H9 (cell line): ENCODE data around the gene DND1. TPM values are rescaled to one million over a fixed set of nuclear protein-coding genes. Genes with fewer than 3 reads are reported as not detected.
"Not testable (repeated sequence)": the region's sequence is repeated elsewhere in the genome, so short reads cannot be mapped to it uniquely, and the experiment has no call there.

Experiments
- DNase-seq: peaks from one replicate; pipeline ENCODE4 v3.0.0-alpha.2; 2017
- H2AFZ ChIP-seq: one replicate; pipeline ENCODE4 v1.6.1; 2013; ENCODE audit warnings: mild to moderate bottlenecking, low read length, control low read depth, moderate library complexity
- H2AK5ac ChIP-seq: 2 replicates; pipeline ENCODE4 v1.6.1; 2013; ENCODE audit warnings: low read length, control low read depth, mixed read lengths; ENCODE audit not compliant: insufficient read length
- H2BK120ac ChIP-seq: one replicate; pipeline ENCODE4 v1.6.1; 2013; ENCODE audit warnings: low read depth, mild to moderate bottlenecking, low read length, control low read depth, inconsistent platforms; ENCODE audit not compliant: poor library complexity, severe bottlenecking
- H2BK12ac ChIP-seq: 2 replicates; pipeline ENCODE4 v1.6.1; 2013; ENCODE audit warnings: low read length, control low read depth, mixed read lengths, low read depth; ENCODE audit not compliant: insufficient read length
- H2BK15ac ChIP-seq: 2 replicates; pipeline ENCODE4 v1.6.1; 2013; ENCODE audit warnings: low read depth, low read length, control low read depth
- H2BK20ac ChIP-seq: one replicate; pipeline ENCODE4 v1.6.1; 2013; ENCODE audit warnings: low read depth, mild to moderate bottlenecking, low read length, control low read depth, inconsistent platforms; ENCODE audit not compliant: poor library complexity, severe bottlenecking
- H2BK5ac ChIP-seq: 2 replicates; pipeline ENCODE4 v1.6.1; 2013; ENCODE audit warnings: low read length, control low read depth, mixed read lengths; ENCODE audit not compliant: insufficient read length
- H3K14ac ChIP-seq: 2 replicates; pipeline ENCODE4 v1.6.1; 2013; ENCODE audit warnings: low read length, control low read depth; ENCODE audit not compliant: insufficient read depth
- H3K18ac ChIP-seq: 2 replicates; pipeline ENCODE4 v1.6.1; 2013; ENCODE audit warnings: low read depth, mild to moderate bottlenecking, mixed read lengths, low read length, control low read depth; ENCODE audit not compliant: insufficient read length
- H3K23ac ChIP-seq: 2 replicates; pipeline ENCODE4 v1.6.1; 2013; ENCODE audit warnings: low read length, control low read depth, mixed read lengths, low read depth; ENCODE audit not compliant: insufficient read length
- H3K23me2 ChIP-seq: 2 replicates; pipeline ENCODE4 v1.6.1; 2013; ENCODE audit warnings: low read depth, mild to moderate bottlenecking, mixed read lengths, low read length, control low read depth; ENCODE audit not compliant: insufficient read length, poor library complexity, severe bottlenecking
- H3K27ac ChIP-seq: 2 replicates; pipeline ENCODE4 v1.5.1; 2013; ENCODE audit warnings: low read length, control low read depth, mixed read lengths, low read depth; ENCODE audit not compliant: insufficient read length
- H3K27me3 ChIP-seq: 2 replicates; pipeline ENCODE4 v1.6.1; 2013; ENCODE audit warnings: low read length, control low read depth, inconsistent platforms; ENCODE audit not compliant: insufficient read depth
- H3K4ac ChIP-seq: 2 replicates; pipeline ENCODE4 v1.6.1; 2013; ENCODE audit warnings: low read depth, mild to moderate bottlenecking, control low read depth, inconsistent platforms, low read length, moderate library complexity
- H3K4me1 ChIP-seq: 2 replicates; pipeline ENCODE4 v1.6.1; 2013; ENCODE audit warnings: low read length, control low read depth, inconsistent platforms; ENCODE audit not compliant: insufficient read depth
- H3K4me2 ChIP-seq: 2 replicates; pipeline ENCODE4 v1.6.1; 2013; ENCODE audit warnings: low read length, control low read depth, mixed read lengths; ENCODE audit not compliant: insufficient read length, insufficient read depth
- H3K56ac ChIP-seq: 2 replicates; pipeline ENCODE4 v1.6.1; 2013; ENCODE audit warnings: low read depth, mild to moderate bottlenecking, mixed read lengths, low read length, control low read depth; ENCODE audit not compliant: insufficient read length
- H3K79me1 ChIP-seq: 2 replicates; pipeline ENCODE4 v1.6.1; 2013; ENCODE audit warnings: low read depth, mild to moderate bottlenecking, moderate library complexity, low read length, control low read depth, inconsistent platforms; ENCODE audit not compliant: insufficient read depth, poor library complexity, severe bottlenecking
- H3K79me2 ChIP-seq: 2 replicates; pipeline ENCODE4 v1.6.1; 2013; ENCODE audit warnings: low read length, control low read depth, inconsistent platforms; ENCODE audit not compliant: insufficient read depth
- H3K9ac ChIP-seq: 2 replicates; pipeline ENCODE4 v1.6.1; 2013; ENCODE audit warnings: low read length, control low read depth, mixed read lengths; ENCODE audit not compliant: insufficient read length; ENCODE audit errors: extremely low read depth
- H3K9me3 ChIP-seq: one replicate; pipeline ENCODE4 v1.6.1; 2013; ENCODE audit warnings: low read depth, low read length, inconsistent platforms; ENCODE audit not compliant: control insufficient read depth
- H3T11ph ChIP-seq: one replicate; pipeline ENCODE4 v1.6.1; 2013; ENCODE audit warnings: mild to moderate bottlenecking, low read length, control low read depth, inconsistent platforms
- H4K20me1 ChIP-seq: one replicate; pipeline ENCODE4 v1.6.1; 2013; ENCODE audit not compliant: control insufficient read depth, insufficient read length, insufficient read depth
- H4K5ac ChIP-seq: 2 replicates; pipeline ENCODE4 v1.6.1; 2013; ENCODE audit warnings: low read depth, mild to moderate bottlenecking, mixed read lengths, low read length, control low read depth; ENCODE audit not compliant: insufficient read length
- H4K8ac ChIP-seq: replicated peaks from 2 replicates; pipeline ENCODE4 v1.6.1; 2013; ENCODE audit warnings: low read length, control low read depth, mixed read lengths, low read depth; ENCODE audit not compliant: insufficient read length
- H4K91ac ChIP-seq: 2 replicates; pipeline ENCODE4 v1.6.1; 2013; ENCODE audit warnings: low read depth, mild to moderate bottlenecking, moderate library complexity, mixed read lengths, low read length, control low read depth; ENCODE audit not compliant: insufficient read length
- H3K27ac Mint-ChIP-seq, 3 experiments: 2 replicates in 2 of 3; 3 replicates in 1 of 3; pipeline ENCODE4 v1.8.0; 2020 to 2021; ENCODE audit warnings: mixed read lengths in 3 of 3, mild to moderate bottlenecking in 1 of 3, moderate library complexity in 1 of 3
- H3K27me3 Mint-ChIP-seq: 2 replicates; pipeline ENCODE4 v1.8.0; 2021; ENCODE audit warnings: low read depth, mild to moderate bottlenecking, moderate library complexity, mixed read lengths
- H3K36me3 Mint-ChIP-seq, 3 experiments: 2 replicates in 2 of 3; 3 replicates in 1 of 3; pipeline ENCODE4 v1.8.0; 2020 to 2021; ENCODE audit warnings: low read depth in 3 of 3, mixed read lengths in 3 of 3; ENCODE audit not compliant: insufficient read depth in 1 of 3
- H3K4me1 Mint-ChIP-seq, 2 experiments: 2 replicates each; pipeline ENCODE4 v1.8.0; 2020; ENCODE audit warnings: mixed read lengths in 2 of 2
- H3K4me3 Mint-ChIP-seq, 2 experiments: 2 replicates in 1 of 2; 3 replicates in 1 of 2; pipeline ENCODE4 v1.8.0; 2020 to 2021; ENCODE audit warnings: mild to moderate bottlenecking in 2 of 2, mixed read lengths in 2 of 2, moderate library complexity in 1 of 2
- H3K9me3 Mint-ChIP-seq, 2 experiments: 2 replicates in 1 of 2; 3 replicates in 1 of 2; pipeline ENCODE4 v1.8.0; 2020; ENCODE audit warnings: mild to moderate bottlenecking in 2 of 2, mixed read lengths in 2 of 2, moderate library complexity in 1 of 2
- CTCF ChIP-seq: fragments of 200-600 bp; sonication (generic); conservative IDR thresholded peaks from 3 replicates; pipeline ENCODE4 v1.8.0; 2021; ENCODE audit warnings: antibody characterized with exemption, mild to moderate bottlenecking
- WGBS: extraction: QIAGEN DNeasy Blood & Tissue Kit; methylation state at CpG from one replicate; pipeline ENCODE4 v1.1.7; 2013; ENCODE audit warnings: missing lambda C conversion rate, low lambda C conversion rate, mixed read lengths; ENCODE audit not compliant: insufficient read length; ENCODE audit errors: extremely low coverage; 5-methylcytosine and 5-hydroxymethylcytosine counted together
- total RNA-seq: library from RNA; stranded (reverse); gene quantifications from 2 replicates; pipeline ENCODE4 v1.2.1, GENCODE V29; 2021

Gene DND1
- total RNA-seq, 1 experiment from 2014 or later, result 2.4 TPM

- H3K4me3 Mint-ChIP-seq, result peak overlapping the region; percentile 79 to 87
- no peak overlapping the region for H4K8ac ChIP-seq
- H4K5ac ChIP-seq, result no peak overlapping the region
- H3K18ac ChIP-seq, result no peak overlapping the region
- peak overlapping the region; percentile 32 to 70 (median 67); a peak in 5 of 7 replicates for H3K27ac Mint-ChIP-seq
- H4K91ac ChIP-seq, result no peak overlapping the region
- H3K9me3 ChIP-seq, result no peaks in the 10 kb centered on the region
- no peak overlapping the region for H2BK12ac ChIP-seq
- no peak overlapping the region for H3K14ac ChIP-seq
- DNase-seq, result peak; percentile 87
- H2BK15ac ChIP-seq, result no peak overlapping the region
- no peaks in the 10 kb centered on the region for H3K79me2 ChIP-seq
- H3K4me1 ChIP-seq, result no peaks in the 10 kb centered on the region
- no peak overlapping the region for H3K23ac ChIP-seq
- H3K9me3 Mint-ChIP-seq, result no peaks in the 10 kb centered on the region; a peak in 1 of 5 replicates
- H3K27me3 Mint-ChIP-seq, result peaks cover 6% of the 10 kb centered on the region
- H3K56ac ChIP-seq, result no peak overlapping the region
- H3K79me1 ChIP-seq, result no peaks in the 10 kb centered on the region
- no peak overlapping the region for H2BK20ac ChIP-seq
- no peak overlapping the region for H3K27ac ChIP-seq
- no peak overlapping the region for H2BK120ac ChIP-seq
- no peak overlapping the region for H2BK5ac ChIP-seq
- no CpG with 5 or more reads among the region's 27 CpGs for WGBS
- peaks cover 6 to 12% of the 10 kb centered on the region in 2 experiments for H3K4me1 Mint-ChIP-seq
- peak overlapping the region; percentile 46 for H3K4me2 ChIP-seq
- H3K4ac ChIP-seq, result no peak overlapping the region
- peak overlapping the region; percentile 21 for H3K9ac ChIP-seq
- no peak overlapping the region for H2AK5ac ChIP-seq
- TF ChIP-seq CTCF, result no peak
- no peaks in the 10 kb centered on the region for H3K27me3 ChIP-seq
- no peak overlapping the region for H2AFZ ChIP-seq
- H3K36me3 Mint-ChIP-seq, result peaks cover 7 to 11% (median 7%) of the 10 kb centered on the region in 3 experiments; a peak in 6 of 7 replicates
- no peak overlapping the region for H3T11ph ChIP-seq
- peaks cover 2% of the 10 kb centered on the region for H3K23me2 ChIP-seq
- no peaks in the 10 kb centered on the region for H4K20me1 ChIP-seq
These were observed 37.6 kb upstream of the DND1 start for GRCh38 chr5:140710899-140711552.

GRCh38 chr5:140708787-140709186 is 35.4 kb upstream of the DND1 start:
- H3K4ac ChIP-seq, H3K56ac ChIP-seq, H2BK5ac ChIP-seq, H3K23ac ChIP-seq, H4K5ac ChIP-seq, H3K27ac ChIP-seq, H2BK120ac ChIP-seq, H3K4me3 Mint-ChIP-seq, H3K79me1 ChIP-seq, H3K27ac Mint-ChIP-seq, DNase-seq, H3K23me2 ChIP-seq, H2BK15ac ChIP-seq, H4K91ac ChIP-seq, H3K14ac ChIP-seq, H2BK20ac ChIP-seq, H4K20me1 ChIP-seq, H2AFZ ChIP-seq, H3K9me3 Mint-ChIP-seq, H3T11ph ChIP-seq, H3K18ac ChIP-seq, H3K27me3 Mint-ChIP-seq, H3K79me2 ChIP-seq, H3K9ac ChIP-seq, H3K9me3 ChIP-seq, H3K4me2 ChIP-seq, H4K8ac ChIP-seq, H2BK12ac ChIP-seq, H3K27me3 ChIP-seq, H2AK5ac ChIP-seq, H3K4me1 ChIP-seq: not testable (repeated sequence)
- Mint-ChIP-seq H3K4me1 (peaks cover 6 to 12% of the 10 kb centered on the region in 2 experiments), H3K36me3 (peaks cover 18 to 33% (median 27%) of the 10 kb centered on the region in 3 experiments)
- no CpG with 5 or more reads among the region's 9 CpGs for WGBS
